Erythroblast (primary cell): ENCODE results near the gene NFATC1.

Experiments
- GATA1 ChIP-seq: IDR thresholded peaks from 2 replicates; pipeline ENCODE4 v1.6.1; 2011; ENCODE audit warnings: low read depth, mild to moderate bottlenecking, control low read depth, low read length, moderate library complexity
- POLR2A ChIP-seq: IDR thresholded peaks from 2 replicates; pipeline ENCODE4 v1.6.1; 2011; ENCODE audit warnings: mild to moderate bottlenecking, low read length

DNA sequence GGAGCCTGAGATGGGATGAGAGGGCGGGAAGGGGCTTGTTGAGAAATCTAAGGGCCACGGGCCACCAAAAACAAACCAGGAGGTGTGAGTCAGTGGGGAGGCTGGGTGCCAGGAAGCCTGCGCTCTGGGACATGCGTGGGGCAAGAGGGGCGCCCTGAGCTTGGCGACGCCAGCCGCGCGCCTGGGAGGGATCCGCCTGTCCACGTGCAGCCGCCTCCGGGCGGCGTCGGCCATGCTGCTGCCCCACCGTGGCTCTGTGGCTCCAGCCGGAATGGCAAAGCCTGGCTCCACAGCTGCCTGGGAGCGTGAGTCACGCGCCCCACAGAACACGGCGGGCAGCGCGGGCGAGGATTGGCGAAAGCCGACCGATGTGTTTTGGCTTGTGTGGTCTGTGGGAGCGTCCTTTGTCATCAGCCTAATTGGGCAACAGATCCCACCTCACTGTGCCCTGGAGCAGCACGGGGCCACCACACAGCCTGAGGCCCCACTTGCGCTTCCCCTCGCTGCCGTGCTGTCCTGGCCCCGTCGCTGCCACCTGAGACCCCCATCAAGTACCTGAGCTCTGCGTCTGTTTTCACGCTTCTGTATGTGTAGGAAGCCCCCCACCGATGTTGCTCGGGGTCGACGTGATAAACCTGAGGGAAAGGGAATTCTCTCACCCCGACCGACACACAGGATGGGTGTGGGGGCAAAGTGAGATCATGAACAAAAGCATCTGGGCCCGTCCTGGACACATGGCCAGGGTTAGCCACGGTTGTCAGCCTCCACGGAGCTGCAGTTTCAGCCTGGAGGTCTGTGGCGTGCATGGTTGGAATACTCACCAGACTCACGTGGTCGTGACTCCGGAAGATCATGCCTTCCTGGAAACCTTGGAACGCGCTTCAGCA lies 80.5 kb downstream of the NFATC1 start:
- TF ChIP-seq POLR2A, result no peak
- no peak for TF ChIP-seq GATA1
